OCI-LY3 (cell line): ENCODE measurements around the gene EDA.

Experiments used
- H2AFZ ChIP-seq: fragments of 200-600, 300-600 bp; shearing (Covaris generic); 2 replicates; pipeline ENCODE4 v1.6.0; 2014; ENCODE audit warnings: antibody characterized with exemption, low read depth, low read length
- H3K27ac ChIP-seq: fragments of 200-600, 300-600 bp; sonication (generic); 2 replicates; pipeline ENCODE4 v1.5.1; 2014; ENCODE audit warnings: mild to moderate bottlenecking, low read length, moderate library complexity, mixed read lengths
- H3K27me3 ChIP-seq: fragments of 200-600, 300-600 bp; sonication (generic); 2 replicates; pipeline ENCODE4 v1.6.1; 2014; ENCODE audit warnings: low read depth, low read length, mixed read lengths
- H3K36me3 ChIP-seq: fragments of 200-600, 300-600 bp; sonication (generic); replicated peaks from 2 replicates; pipeline ENCODE3; 2014; ENCODE audit warnings: low read depth, low read length, mixed read lengths
- H3K4me1 ChIP-seq: fragments of 300-600, 200-600 bp; sonication (generic); 2 replicates; pipeline ENCODE4 v1.6.1; 2014; ENCODE audit warnings: low read length, mixed read lengths
- H3K4me2 ChIP-seq: fragments of 200-600, 300-600 bp; sonication (generic); 2 replicates; pipeline ENCODE4 v1.6.1; 2014; ENCODE audit warnings: low read length, mixed read lengths
- H3K4me3 ChIP-seq: fragments of 300-600, 200-600 bp; sonication (generic); 2 replicates; pipeline ENCODE4 v1.5.1; 2014; ENCODE audit warnings: antibody characterized with exemption, mild to moderate bottlenecking, low read length, moderate library complexity
- H3K79me2 ChIP-seq: fragments of 300-600, 200-600 bp; shearing (Covaris generic); 2 replicates; pipeline ENCODE4 v1.6.1; 2014; ENCODE audit warnings: mild to moderate bottlenecking, low read length, mixed read lengths
- H3K9ac ChIP-seq: fragments of 300-600, 200-600 bp; shearing (Covaris generic); 2 replicates; pipeline ENCODE4 v1.6.0; 2014; ENCODE audit warnings: mild to moderate bottlenecking, low read length, moderate library complexity
- H3K9me3 ChIP-seq: fragments of 200-600, 300-600 bp; shearing (Covaris generic); 2 replicates; pipeline ENCODE4 v1.6.1; 2014; ENCODE audit warnings: low read length, mixed read lengths; ENCODE audit not compliant: insufficient read depth
- H4K20me1 ChIP-seq: fragments of 200-600, 300-600 bp; sonication (generic); 2 replicates; pipeline ENCODE4 v1.6.1; 2016; ENCODE audit warnings: low read length, mixed read lengths; ENCODE audit not compliant: insufficient read depth
- CTCF ChIP-seq: fragments of 200-600, 300-600 bp; sonication (generic); IDR thresholded peaks from 2 replicates; pipeline ENCODE4 v1.5.1; 2014; ENCODE audit warnings: antibody characterized with exemption, low read length, low read depth
- EZH2phosphoT487 ChIP-seq: fragments of 200-600 bp; shearing (Covaris generic); IDR thresholded peaks from 2 replicates; pipeline ENCODE4 v1.6.1; 2018; ENCODE audit warnings: antibody characterized with exemption, mixed run types, low read depth

EDA gene

GRCh38 chrX:69906447-69906846 lies 290.5 kb downstream of the EDA start:
- Histone ChIP-seq H2AFZ (no peak overlapping the region), H3K9ac (no peak overlapping the region), H3K4me3 (no peak overlapping the region), H4K20me1 (no peaks in the 10 kb centered on the region), H3K9me3 (no peaks in the 10 kb centered on the region), H3K27me3 (no peaks in the 10 kb centered on the region), H3K27ac (no peak overlapping the region), H3K79me2 (no peaks in the 10 kb centered on the region), H3K4me2 (no peak overlapping the region), H3K36me3 (no peaks in the 10 kb centered on the region), H3K4me1 (no peaks in the 10 kb centered on the region)
- TF ChIP-seq CTCF (no peak), EZH2phosphoT487 (no peak)

GRCh38 chrX:69914781-69915180 lies 298.9 kb downstream of the EDA start:
- Histone ChIP-seq H3K36me3 (no peaks in the 10 kb centered on the region), H3K9me3 (no peaks in the 10 kb centered on the region), H4K20me1 (no peaks in the 10 kb centered on the region), H3K4me2 (no peak overlapping the region), H3K4me1 (no peaks in the 10 kb centered on the region), H3K79me2 (no peaks in the 10 kb centered on the region), H3K27me3 (no peaks in the 10 kb centered on the region), H3K4me3 (no peak overlapping the region), H3K27ac (no peak overlapping the region), H2AFZ (no peak overlapping the region), H3K9ac (no peak overlapping the region)
- TF ChIP-seq EZH2phosphoT487 (no peak), CTCF (no peak)

- Histone ChIP-seq H3K79me2 (no peaks in the 10 kb centered on the region), H3K9me3 (no peaks in the 10 kb centered on the region), H2AFZ (no peak overlapping the region), H3K27ac (no peak overlapping the region), H3K4me1 (no peaks in the 10 kb centered on the region), H3K27me3 (no peaks in the 10 kb centered on the region), H3K4me3 (no peak overlapping the region), H3K36me3 (no peaks in the 10 kb centered on the region), H4K20me1 (no peaks in the 10 kb centered on the region), H3K4me2 (no peak overlapping the region), H3K9ac (no peak overlapping the region)
- TF ChIP-seq EZH2phosphoT487: no peak
- TF ChIP-seq CTCF: no peak
Observed at GRCh38 chrX:69919749-69920148, 303.8 kb downstream of the EDA start.

GRCh38 chrX:69932323-69932722 lies 316.4 kb downstream of the EDA start:
- H3K4me1 ChIP-seq: no peaks in the 10 kb centered on the region
- no peaks in the 10 kb centered on the region for H3K27me3 ChIP-seq
- no peak overlapping the region for H3K4me2 ChIP-seq
- TF ChIP-seq EZH2phosphoT487: no peak
- TF ChIP-seq CTCF: no peak
- no peaks in the 10 kb centered on the region for H3K79me2 ChIP-seq
- H3K9me3 ChIP-seq: no peaks in the 10 kb centered on the region
- no peak overlapping the region for H3K9ac ChIP-seq
- no peak overlapping the region for H3K27ac ChIP-seq
- H3K36me3 ChIP-seq: no peaks in the 10 kb centered on the region
- no peak overlapping the region for H2AFZ ChIP-seq
- H3K4me3 ChIP-seq: no peak overlapping the region
- no peaks in the 10 kb centered on the region for H4K20me1 ChIP-seq
